GM21717 (cell line): ENCODE measurements around the gene CDCA8.
"Not testable (repeated sequence)": the region's sequence is repeated elsewhere in the genome, so short reads cannot be mapped to it uniquely, and the experiment has no call there.

Experiments
- ATAC-seq: cut with Tn5 transposase; IDR thresholded peaks from one replicate; pipeline ENCODE4 v1.9.1; 2021; ENCODE audit warnings: mild to moderate bottlenecking, moderate library complexity; ENCODE audit not compliant: unreplicated experiment

Gene CDCA8

DNA sequence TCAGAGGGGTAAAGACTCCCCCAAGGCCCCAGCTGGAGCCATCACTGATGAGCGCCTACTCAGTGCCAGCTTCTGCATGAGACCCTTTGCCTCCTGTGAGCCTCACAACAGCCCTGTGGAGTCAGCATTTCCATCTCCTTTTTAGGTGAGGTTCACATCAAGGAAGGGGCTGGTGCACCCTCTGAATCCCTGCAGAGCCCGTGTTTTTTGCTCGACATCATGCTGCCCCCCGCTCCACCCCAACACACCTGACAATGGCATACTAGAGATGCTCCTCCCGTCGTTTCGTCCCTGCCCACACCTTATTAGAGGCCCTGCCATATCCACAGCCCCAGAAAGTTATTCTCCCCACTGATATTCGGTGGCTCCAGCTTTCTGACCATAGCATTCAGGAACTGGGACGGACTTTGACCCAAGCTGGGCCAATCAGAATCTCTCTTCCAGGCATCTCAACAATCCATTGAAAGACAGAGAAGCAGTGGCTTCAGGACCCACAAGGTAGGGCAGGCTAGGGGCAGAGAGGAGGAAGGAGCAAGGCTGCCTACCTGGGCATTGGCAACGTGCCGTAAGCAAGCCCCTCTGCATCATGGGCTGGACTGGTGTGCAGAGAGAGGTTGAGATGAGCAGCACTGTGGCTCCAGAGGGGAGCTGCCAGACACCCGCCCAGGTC is 39.9 kb downstream of the CDCA8 start:
- no peak for ATAC-seq

- ATAC-seq = no peak
Measured at GRCh38 chr1:37734629-37735591, 42.6 kb downstream of the CDCA8 start.

GRCh38 chr1:37737975-37738374 is 45.7 kb downstream of the CDCA8 start:
- ATAC-seq = not testable (repeated sequence)

DNA sequence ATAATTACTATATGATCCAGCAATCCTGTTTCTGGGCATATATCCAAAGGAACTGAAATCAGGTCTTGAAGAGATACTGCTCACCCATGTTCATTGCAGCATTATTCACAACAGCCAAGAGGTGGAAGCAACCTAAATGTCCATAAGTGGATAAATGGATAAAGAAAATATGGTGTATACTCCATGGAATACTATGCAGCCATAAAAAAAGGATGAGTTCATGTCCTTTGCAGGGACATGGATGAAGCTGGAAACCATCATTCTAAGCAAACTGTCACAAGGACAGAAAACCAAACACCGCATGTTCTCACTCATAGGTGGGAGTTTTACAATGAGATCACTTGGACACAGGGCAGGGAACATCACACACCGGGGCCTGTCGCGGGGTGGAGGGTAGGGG is 46.3 kb downstream of the CDCA8 start:
- ATAC-seq = not testable (repeated sequence)

- no peak for ATAC-seq
Measured at GRCh38 chr1:37739222-37739621, 46.9 kb downstream of the CDCA8 start.

GRCh38 chr1:37741130-37741529 is 48.8 kb downstream of the CDCA8 start:
- ATAC-seq = no peak

DNA sequence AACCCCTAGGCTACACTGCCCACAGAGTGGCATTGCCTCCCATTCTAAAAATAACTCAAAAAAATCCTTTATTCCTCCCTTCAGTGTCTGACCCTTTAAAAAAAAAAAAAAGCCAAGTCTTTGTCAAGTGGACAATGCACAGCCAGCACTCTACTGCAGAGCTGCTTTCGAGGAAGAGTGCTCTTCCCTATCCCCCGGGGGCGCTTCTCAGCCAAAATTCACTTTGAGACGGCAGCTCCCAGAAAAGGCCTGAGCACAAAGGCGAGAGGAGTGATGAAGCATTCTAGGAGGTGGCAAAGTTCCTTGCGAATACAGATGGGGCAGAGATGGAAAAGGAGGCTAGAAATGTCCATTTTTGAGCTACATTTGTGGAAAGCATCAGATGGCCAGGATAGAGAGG is 49.3 kb downstream of the CDCA8 start:
- no peak for ATAC-seq

- no peak for ATAC-seq
Measured at GRCh38 chr1:37746806-37747205, 54.5 kb downstream of the CDCA8 start.

- ATAC-seq = no peak
Measured at GRCh38 chr1:37748565-37748964, 56.2 kb downstream of the CDCA8 start.

- ATAC-seq = no peak
Measured at GRCh38 chr1:37752213-37752582, 59.9 kb downstream of the CDCA8 start.

- ATAC-seq = no peak
Measured at GRCh38 chr1:37752583-37753471, 60.5 kb downstream of the CDCA8 start.

- no peak for ATAC-seq
Measured at GRCh38 chr1:37753473-37754321, 61.4 kb downstream of the CDCA8 start.

DNA sequence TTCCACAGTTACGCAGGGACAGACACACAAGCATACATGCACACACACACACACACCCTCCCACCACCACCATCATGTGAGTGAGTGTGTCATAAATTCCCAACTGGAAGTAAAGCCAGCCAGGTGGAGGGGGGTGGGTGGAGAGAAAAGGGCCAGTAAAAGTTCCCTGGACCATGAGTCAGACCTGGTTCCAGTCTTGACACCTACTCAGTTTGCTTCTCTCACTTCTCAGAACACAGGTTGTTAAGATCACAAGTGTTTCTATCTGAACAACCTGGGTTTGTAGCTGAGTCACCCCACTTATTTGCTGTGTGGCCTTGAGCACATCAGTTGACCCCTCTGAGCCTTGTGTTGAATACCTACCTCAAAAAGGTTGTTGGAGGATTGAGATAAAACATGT is 63.0 kb downstream of the CDCA8 start:
- peak; percentile 56 for ATAC-seq

DNA sequence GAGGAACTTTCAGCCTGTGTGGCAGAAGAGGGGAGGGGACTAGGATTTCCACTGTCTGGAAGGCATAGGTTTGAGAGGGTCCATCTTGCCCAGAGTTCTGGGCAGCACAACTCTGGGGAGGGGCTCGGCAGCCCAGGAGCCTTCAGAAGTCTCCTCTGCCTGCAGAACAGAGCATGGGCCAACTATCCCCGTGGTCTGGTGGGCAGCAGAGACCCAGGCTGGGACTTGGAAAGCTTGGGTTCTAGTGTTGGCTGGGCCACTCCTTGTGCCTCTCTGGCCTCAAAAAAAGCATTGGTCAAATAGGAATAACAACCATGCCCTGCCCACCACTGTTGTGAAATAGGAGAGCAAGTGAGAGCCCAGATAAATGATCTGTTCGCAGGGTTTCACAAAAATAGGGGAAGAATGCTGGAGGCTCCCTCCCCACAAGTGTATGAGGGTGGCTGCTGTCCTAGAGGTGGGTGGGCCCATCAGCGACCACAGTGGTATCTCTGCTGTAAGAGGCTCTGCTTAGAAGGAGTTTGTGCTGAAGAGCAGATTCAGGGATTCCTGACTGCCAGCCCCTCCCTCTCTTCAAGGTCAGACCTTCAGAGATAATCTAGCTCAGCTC is 63.7 kb downstream of the CDCA8 start:
- no peak for ATAC-seq
